GM19193 (cell line): ENCODE results near the gene RPS19BP1.

Source experiments
- POLR2A ChIP-seq: IDR thresholded peaks from 4 replicates; pipeline ENCODE4 v1.6.1; 2011; ENCODE audit not compliant: insufficient read depth, insufficient read length; ENCODE audit errors: extremely low read depth

RPS19BP1 gene, protein sequence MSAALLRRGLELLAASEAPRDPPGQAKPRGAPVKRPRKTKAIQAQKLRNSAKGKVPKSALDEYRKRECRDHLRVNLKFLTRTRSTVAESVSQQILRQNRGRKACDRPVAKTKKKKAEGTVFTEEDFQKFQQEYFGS

DNA sequence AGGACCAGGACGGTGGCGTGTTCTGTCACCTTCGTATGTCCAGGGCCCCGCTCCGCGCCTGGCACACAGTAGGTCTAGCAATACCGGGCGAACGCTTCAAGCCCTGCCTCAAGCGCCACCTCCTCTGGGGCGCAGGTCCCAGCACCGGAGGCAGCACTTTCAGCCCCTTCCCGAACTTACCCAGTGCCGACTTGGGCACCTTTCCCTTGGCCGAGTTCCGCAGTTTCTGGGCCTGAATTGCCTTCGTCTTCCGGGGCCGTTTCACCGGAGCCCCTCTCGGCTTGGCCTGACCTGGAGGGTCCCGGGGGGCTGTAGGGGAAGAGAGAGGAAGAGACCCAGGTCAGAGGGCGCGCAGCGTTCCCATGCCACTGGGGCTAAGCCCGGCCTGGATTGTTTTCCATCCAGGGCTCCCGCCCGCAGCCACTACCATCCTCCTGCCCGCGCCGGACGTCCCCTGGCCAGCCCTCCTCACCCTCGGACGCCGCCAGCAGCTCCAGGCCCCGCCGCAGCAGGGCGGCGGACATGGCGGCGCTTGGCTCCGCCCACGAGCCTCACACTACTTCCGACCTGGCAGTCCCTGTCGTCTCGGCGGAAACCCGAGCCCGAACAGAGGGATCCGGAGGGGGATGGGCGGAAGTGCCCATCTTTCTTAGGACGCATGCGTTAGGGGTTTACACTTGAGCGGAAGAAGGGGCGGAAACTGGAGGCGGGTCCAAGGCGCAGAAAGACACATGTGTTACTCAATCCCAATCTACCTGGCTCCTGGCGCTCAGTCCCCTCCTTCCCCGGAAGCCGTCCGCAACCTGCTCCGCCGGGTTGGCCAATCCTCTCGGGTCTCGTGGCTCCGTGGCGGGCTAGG, at the start of gene RPS19BP1:
Gene RPS19BP1 (minus strand): TSS at position 534 of the 859 bp plus-strand sequence. CDS start 10 bp downstream, at position 524.
- TF ChIP-seq POLR2A = peak; percentile 98

DNA sequence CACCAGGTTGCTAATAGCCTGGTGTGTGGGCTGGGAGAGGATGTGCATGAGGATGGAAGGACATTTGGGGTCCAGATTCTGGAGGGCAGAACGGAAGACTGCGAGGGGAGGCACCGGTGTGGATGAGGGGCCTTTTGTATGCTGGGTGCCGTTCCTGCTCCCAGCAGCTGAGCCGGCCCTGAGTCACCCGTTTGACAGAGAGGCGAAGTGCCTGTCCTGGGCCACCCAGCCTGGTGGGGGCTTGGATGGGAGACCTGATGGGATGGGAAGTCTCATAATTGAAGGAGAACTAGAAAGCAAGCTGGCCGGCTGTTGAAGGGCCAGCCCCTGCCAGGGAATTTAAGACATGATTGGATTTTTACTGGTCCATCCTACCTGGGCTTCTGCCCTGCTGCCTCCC, 48.8 kb upstream of the RPS19BP1 start:
- no peak for TF ChIP-seq POLR2A

DNA sequence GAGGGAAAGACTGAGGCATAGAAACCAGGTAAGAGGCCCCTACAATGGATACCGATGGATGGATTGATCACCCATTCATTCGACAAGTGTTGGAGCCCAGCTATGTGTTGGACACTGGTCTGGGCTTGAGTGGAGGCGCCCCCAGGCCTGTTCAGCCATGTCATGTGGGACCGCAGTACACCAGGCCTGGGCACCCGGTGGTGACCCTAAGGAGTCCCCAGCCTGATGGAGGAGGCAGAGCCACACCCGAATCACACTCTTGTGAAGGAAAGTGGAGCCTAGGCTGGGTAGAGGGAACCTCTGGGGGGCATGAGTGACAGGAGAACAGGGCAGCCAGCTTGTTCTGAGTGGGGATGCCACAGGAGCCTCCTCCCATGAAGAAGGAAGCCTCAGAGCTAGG, 48.2 kb upstream of the RPS19BP1 start:
- TF ChIP-seq POLR2A = no peak

DNA sequence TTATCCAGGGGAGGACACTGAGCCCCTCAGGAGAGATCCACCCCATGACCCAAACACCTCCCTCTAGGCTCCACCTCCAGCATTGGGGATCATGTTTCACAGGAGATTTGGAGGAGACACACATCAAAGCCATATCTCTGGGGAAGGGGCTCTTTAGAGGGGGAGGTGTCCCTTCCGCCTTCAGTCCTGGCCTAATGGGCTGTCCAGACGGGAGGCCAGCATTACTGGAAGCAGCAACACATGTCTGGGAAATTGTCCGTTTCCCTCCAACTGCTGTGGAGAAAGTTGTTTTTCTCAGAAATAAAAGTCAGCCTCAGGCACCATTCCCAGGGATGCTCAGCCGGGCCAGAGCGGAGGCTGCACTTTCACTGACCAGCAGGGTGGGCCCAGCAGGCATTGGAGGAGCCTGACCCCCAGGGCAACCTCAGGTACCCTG, 47.5 kb upstream of the RPS19BP1 start:
- TF ChIP-seq POLR2A = no peak

DNA sequence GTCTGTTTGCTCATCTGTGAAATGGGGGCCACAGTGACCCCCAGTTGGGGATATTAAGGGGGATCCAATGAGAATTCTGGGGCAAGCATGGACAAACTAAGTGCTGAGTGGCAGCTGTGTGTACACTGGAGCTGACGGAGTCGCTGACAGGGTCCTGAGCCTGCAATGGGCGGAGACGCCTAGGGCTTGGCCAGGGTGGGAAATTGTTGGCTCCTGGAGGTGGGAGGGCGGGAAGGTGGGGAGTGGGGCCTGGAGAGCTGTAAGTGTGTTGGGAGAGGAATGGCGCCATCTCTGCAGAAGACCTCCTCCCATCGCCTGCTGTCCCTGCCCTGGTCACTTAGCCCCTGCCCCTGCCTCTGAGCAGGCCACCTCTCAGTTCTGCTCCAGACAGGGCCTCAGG, 45.4 kb upstream of the RPS19BP1 start:
- TF ChIP-seq POLR2A = no peak

DNA sequence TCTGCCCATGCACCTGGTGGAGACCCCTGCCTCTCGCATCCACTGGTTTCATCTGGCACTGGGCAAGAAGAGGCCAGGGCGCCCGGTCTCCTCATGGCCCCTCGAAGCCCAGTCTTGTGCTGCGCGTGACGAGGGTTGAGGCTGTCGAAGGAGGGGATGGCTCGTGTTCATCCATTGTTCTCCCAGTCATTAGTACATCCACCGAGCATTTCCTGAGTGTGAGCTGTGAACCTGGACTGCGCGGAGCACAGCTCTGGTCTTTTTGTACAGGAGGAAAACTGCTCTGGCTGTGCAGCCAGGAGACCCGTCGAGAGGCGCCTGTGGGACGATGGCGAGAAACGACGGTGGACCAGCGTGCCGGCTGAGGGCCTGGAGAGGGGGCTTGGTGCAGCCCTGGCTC, 44.8 kb upstream of the RPS19BP1 start:
- no peak for TF ChIP-seq POLR2A

DNA sequence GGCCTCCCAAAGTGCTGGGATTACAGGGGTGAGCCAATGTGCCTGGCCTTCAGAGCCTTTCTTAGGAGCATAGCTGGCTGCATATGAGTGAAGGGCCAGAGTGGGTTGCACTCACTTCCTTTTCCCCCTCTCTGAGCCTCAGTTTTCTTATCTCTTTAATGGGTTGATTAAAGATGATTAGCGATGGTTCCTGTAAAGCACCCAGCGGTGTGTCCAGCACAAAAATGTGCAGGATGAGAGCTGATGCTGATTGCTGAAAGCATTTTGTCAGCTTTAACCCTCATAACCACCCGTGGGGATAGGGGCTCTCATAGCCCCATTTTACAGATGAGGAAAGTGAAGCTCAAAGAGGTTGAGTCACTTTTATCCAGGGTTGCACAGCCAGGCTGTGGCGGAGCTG, 43.5 kb upstream of the RPS19BP1 start:
- TF ChIP-seq POLR2A = no peak

DNA sequence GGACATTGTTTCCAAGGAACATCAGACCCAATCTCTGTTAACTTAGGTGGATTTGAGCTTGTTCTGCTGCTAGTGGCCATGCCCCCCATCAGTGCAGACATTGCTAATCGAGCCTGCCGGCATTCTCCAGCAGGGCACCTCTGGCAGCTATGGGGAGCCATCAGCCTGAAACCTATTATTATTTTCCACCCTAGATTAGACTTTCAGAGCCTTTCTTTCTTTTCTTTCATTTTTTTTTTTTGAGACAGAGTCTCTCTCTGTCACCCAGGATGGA, 42.9 kb upstream of the RPS19BP1 start:
- no peak for TF ChIP-seq POLR2A

DNA sequence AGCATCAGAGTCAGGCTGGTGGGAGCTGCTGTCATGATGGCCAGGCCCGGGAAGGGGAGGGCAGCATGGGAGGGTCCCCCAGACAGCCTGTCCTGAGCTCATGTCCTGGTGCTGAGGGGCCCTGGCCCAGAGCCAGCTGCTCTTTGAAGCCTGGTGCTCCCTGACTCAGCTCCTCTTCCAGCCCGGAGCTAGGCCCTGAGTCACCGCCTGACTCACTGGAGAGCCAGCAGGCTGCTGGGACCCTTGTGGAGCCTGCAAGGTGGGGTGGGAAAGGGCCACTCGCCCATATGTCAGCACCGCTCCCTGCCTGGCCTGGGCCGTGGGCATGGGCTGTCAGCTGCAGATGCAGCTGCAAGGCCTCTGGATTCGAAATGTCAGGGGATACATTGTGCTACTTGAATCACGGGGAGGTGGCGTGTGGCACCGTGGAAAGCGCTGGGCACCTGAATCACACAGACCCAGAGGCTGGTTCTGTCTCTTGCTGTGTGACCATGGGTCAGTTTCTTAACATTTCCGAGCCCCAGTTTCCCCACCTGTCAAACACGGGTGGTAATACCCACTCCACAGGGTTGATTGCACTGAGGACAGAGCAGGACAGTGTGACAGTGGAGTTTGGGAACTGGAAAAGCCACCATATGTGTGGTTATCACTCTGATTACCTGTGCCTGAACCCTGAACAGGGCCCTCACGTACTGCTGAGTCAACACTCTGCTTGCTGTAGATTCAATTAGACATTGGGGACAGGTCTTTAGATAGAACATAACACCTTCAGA, 42.4 kb upstream of the RPS19BP1 start:
- TF ChIP-seq POLR2A = no peak

DNA sequence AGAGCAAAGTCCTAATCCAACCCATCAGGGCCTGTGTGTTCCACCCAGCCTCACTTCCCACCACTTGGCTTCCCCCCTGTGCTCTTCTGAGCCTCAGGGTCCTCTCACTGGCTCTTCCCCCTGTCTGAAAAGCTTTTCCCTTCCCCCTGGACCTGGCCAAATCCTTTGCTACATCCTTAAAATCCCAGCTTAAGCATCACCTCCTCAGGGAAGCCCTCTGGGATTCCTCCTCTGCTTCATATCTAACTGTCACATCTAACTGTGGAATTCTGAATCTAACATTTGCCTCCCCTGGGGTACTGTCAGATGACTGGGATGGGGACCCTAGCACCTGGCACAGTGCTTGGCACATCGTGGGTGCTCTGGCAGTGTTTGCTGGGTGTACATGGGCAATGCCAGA, 39.0 kb upstream of the RPS19BP1 start:
- no peak for TF ChIP-seq POLR2A

DNA sequence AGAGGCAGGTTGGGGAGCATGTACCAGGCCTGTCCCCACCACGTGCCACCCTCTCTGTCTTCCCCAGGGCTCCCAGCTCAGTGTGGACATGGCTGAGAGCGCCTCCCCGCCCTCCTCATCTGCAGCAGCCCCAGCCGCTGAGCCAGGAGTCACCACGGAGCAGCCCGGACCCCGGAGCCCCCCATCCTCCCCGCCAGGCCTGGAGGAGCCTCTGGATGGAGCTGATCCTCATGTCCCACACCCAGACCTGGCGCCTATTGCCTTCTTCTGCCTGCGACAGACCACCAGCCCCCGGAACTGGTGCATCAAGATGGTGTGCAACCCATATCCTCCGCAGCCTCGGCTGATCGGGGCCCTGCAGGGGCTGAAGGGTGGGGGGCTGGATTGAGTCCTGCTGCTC, 38.1 kb upstream of the RPS19BP1 start, which contains the start of gene CACNA1I:
Gene CACNA1I (plus strand): TSS at position 89 of the 400 bp plus-strand sequence. CDS start 0 bp downstream, at position 89.
- TF ChIP-seq POLR2A = no peak

DNA sequence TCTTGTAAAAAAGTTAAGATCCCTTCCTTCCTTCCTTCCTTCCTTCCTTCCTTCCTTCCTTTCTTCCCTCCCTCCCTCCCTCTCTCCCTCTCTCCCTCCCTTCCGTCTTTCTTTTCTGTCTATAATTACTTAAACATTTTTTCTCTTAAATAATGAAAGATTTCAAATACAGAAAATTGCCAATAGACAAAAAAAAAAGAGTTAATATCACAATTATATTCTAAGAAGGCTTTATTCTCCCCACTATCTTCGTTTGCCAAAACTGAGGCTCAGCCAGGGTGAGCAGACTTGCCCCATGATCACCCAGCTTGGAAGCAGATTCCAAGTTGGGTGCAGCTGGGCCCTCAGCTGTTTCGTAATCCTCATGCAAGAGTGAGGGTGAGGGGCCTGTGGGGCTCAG, 37.7 kb upstream of the RPS19BP1 start:
- TF ChIP-seq POLR2A = no peak

DNA sequence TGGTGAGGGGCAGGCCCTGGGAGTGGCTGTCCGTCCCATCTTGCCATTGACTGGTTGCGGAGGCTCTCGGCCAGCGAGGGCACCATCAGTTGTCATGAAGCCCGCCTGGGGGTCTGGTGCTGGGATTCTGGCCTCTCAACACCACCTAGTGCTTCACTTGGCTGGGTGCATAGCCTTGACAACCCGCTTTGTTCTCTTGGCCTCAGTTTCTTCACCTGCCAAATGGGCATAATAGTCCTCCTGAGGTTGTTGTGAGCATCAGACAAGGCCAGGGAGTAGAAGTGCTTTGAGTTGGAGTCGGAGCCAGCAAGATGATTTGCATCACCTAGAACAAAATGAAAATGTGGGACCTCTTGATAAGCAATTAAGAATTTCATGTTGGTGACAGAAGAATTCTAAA, 36.5 kb upstream of the RPS19BP1 start:
- TF ChIP-seq POLR2A = no peak

DNA sequence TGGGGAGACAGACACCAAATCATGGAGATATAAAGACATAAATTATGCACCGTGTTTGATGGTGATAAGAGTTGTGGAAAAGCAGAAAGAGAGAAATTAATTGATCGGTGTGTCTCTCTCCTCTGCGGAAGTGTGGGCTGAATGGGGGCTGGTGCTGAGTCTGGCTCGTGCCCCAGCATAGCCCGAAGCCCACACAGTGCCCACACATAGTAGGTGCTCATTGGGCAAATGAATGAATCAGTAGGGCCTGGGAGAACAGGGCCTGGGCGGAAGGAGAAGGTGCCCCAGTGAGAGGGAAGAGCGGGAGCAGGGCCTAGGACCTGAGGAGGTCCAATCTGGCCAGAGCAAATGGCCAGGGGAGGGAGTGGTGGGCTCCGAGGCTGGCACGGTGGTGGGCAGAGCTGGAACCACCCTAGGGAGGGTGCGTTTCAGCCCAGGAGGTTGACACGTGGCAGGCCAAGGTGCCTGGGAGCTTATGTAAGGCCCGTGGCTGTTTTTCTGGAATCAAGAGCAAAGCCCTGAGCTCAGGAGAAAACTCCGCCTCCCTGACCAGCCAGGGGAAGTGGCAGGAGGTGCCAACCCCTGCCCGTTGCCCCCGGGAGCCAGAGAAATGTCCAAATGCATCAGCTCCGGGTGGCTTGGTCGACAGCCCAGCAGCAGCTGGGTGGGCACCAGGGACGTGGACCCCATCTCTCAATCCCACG, 35.9 kb upstream of the RPS19BP1 start:
- TF ChIP-seq POLR2A = no peak
